Duodenal mucosa (tissue), 2 donors: ENCODE measurements around the gene HEYL.

Source experiments
- H3K27ac ChIP-seq: one replicate; pipeline ENCODE4 v1.7.0; 2013; ENCODE audit warnings: low read depth, low read length
- H3K27me3 ChIP-seq, 2 donors: one replicate each; pipeline ENCODE4 v1.7.0; 2013; ENCODE audit warnings: low read length in 2 of 2, control low read depth in 1 of 2; ENCODE audit not compliant: insufficient read depth in 2 of 2, control insufficient read depth in 1 of 2
- H3K36me3 ChIP-seq, 2 donors: one replicate each; pipeline ENCODE4 v1.7.0; 2013; ENCODE audit warnings: low read length in 2 of 2, control low read depth in 1 of 2; ENCODE audit not compliant: insufficient read depth in 2 of 2, control insufficient read depth in 1 of 2
- H3K4me1 ChIP-seq, 2 donors: one replicate each; pipeline ENCODE4 v1.7.0; 2013; ENCODE audit warnings: low read length in 2 of 2, control low read depth in 1 of 2; ENCODE audit not compliant: insufficient read depth in 2 of 2, control insufficient read depth in 1 of 2
- H3K4me3 ChIP-seq, 2 donors: one replicate each; pipeline ENCODE4 v1.7.0; 2013; ENCODE audit warnings: low read length in 2 of 2, low read depth in 1 of 2
- H3K9ac ChIP-seq, 2 donors: one replicate each; pipeline ENCODE4 v1.7.0; 2013; ENCODE audit warnings: low read length in 2 of 2, low read depth in 1 of 2
- H3K9me3 ChIP-seq, 2 donors: one replicate each; pipeline ENCODE4 v1.7.0; 2013; ENCODE audit warnings: low read length in 2 of 2, control low read depth in 1 of 2; ENCODE audit not compliant: control insufficient read depth in 1 of 2

Gene HEYL

GRCh38 chr1:39632323-39632681 is 7.1 kb downstream of the HEYL start:
- H3K9ac ChIP-seq: no peak overlapping the region
- peaks cover 10 to 11% of the 10 kb centered on the region in 2 donors for H3K27me3 ChIP-seq
- no peak overlapping the region for H3K27ac ChIP-seq
- no peaks in the 10 kb centered on the region for H3K9me3 ChIP-seq
- peaks cover 0 to 2% of the 10 kb centered on the region in 2 donors for H3K36me3 ChIP-seq
- H3K4me1 ChIP-seq: no peaks in the 10 kb centered on the region
- no peak overlapping the region for H3K4me3 ChIP-seq

GRCh38 chr1:39631361-39632322 is 7.8 kb downstream of the HEYL start:
- H3K9me3 ChIP-seq: no peaks in the 10 kb centered on the region
- peaks cover 0 to 2% of the 10 kb centered on the region in 2 donors for H3K36me3 ChIP-seq
- no peaks in the 10 kb centered on the region for H3K4me1 ChIP-seq
- H3K9ac ChIP-seq: no peak overlapping the region
- H3K4me3 ChIP-seq: no peak overlapping the region
- no peak overlapping the region for H3K27ac ChIP-seq
- peaks cover 10 to 11% of the 10 kb centered on the region in 2 donors for H3K27me3 ChIP-seq

GRCh38 chr1:39628807-39629350 is 10.6 kb downstream of the HEYL start:
- H3K36me3 ChIP-seq: peaks cover 0 to 2% of the 10 kb centered on the region in 2 donors
- no peaks in the 10 kb centered on the region for H3K9me3 ChIP-seq
- H3K27ac ChIP-seq: no peak overlapping the region
- no peaks in the 10 kb centered on the region for H3K4me1 ChIP-seq
- H3K4me3 ChIP-seq: no peak overlapping the region
- peaks cover 5 to 10% of the 10 kb centered on the region in 2 donors for H3K27me3 ChIP-seq
- H3K9ac ChIP-seq: no peak overlapping the region

GRCh38 chr1:39626646-39627045 is 12.8 kb downstream of the HEYL start:
- no peak overlapping the region for H3K4me3 ChIP-seq
- H3K36me3 ChIP-seq: peaks cover 0 to under 1% of the 10 kb centered on the region in 2 donors
- H3K9me3 ChIP-seq: no peaks in the 10 kb centered on the region
- H3K27ac ChIP-seq: no peak overlapping the region
- H3K27me3 ChIP-seq: no peaks in the 10 kb centered on the region
- H3K9ac ChIP-seq: no peak overlapping the region
- H3K4me1 ChIP-seq: no peaks in the 10 kb centered on the region

- no peaks in the 10 kb centered on the region for H3K27me3 ChIP-seq
- H3K9ac ChIP-seq: no peak overlapping the region
- no peak overlapping the region for H3K27ac ChIP-seq
- no peaks in the 10 kb centered on the region for H3K36me3 ChIP-seq
- no peaks in the 10 kb centered on the region for H3K4me1 ChIP-seq
- H3K4me3 ChIP-seq: no peak overlapping the region
- no peaks in the 10 kb centered on the region for H3K9me3 ChIP-seq
Measured at GRCh38 chr1:39625462-39626273, 13.8 kb downstream of the HEYL start.

- Histone ChIP-seq H3K9ac (no peak overlapping the region), H3K27me3 (no peaks in the 10 kb centered on the region)
Measured at GRCh38 chr1:39625009-39625408, 14.4 kb downstream of the HEYL start.

GRCh38 chr1:39623053-39623452 is 16.4 kb downstream of the HEYL start:
- no peaks in the 10 kb centered on the region for H3K27me3 ChIP-seq
- H3K4me1 ChIP-seq: no peaks in the 10 kb centered on the region
- no peaks in the 10 kb centered on the region for H3K36me3 ChIP-seq
- H3K27ac ChIP-seq: no peak overlapping the region
- no peak overlapping the region for H3K4me3 ChIP-seq
- H3K9me3 ChIP-seq: no peaks in the 10 kb centered on the region
- H3K9ac ChIP-seq: no peak overlapping the region

More at GRCh38 chr1:39625009-39625408, 14.4 kb downstream of the HEYL start:
- no peaks in the 10 kb centered on the region for H3K36me3 ChIP-seq
- no peaks in the 10 kb centered on the region for H3K9me3 ChIP-seq
- no peak overlapping the region for H3K27ac ChIP-seq
- no peaks in the 10 kb centered on the region for H3K4me1 ChIP-seq
- no peak overlapping the region for H3K4me3 ChIP-seq

- no peaks in the 10 kb centered on the region for H3K27me3 ChIP-seq
- H3K27ac ChIP-seq: no peak overlapping the region
- no peaks in the 10 kb centered on the region for H3K36me3 ChIP-seq
- H3K9ac ChIP-seq: no peak overlapping the region
- no peaks in the 10 kb centered on the region for H3K9me3 ChIP-seq
- no peak overlapping the region for H3K4me3 ChIP-seq
- H3K4me1 ChIP-seq: no peaks in the 10 kb centered on the region
Measured at GRCh38 chr1:39622427-39622826, 17.0 kb downstream of the HEYL start.

GRCh38 chr1:39620659-39621165 is 18.7 kb downstream of the HEYL start:
- H3K4me3 ChIP-seq: no peak overlapping the region
- no peaks in the 10 kb centered on the region for H3K36me3 ChIP-seq
- H3K9me3 ChIP-seq: no peaks in the 10 kb centered on the region
- no peaks in the 10 kb centered on the region for H3K27me3 ChIP-seq
- H3K4me1 ChIP-seq: no peaks in the 10 kb centered on the region
- no peak overlapping the region for H3K9ac ChIP-seq
- no peak overlapping the region for H3K27ac ChIP-seq
